GM18526 (cell line): Measurements from ENCODE around the gene CLTCL1.

Source experiments
- POLR2A ChIP-seq: IDR thresholded peaks from 3 replicates; pipeline ENCODE4 v1.6.1; 2011; ENCODE audit not compliant: insufficient read length; ENCODE audit errors: extremely low read depth

Gene CLTCL1

GRCh38 chr22:19195796-19196731 lies 95.5 kb downstream of the CLTCL1 start:
- TF ChIP-seq POLR2A, result no peak

- no peak for TF ChIP-seq POLR2A
These were observed 96.6 kb downstream of the CLTCL1 start for GRCh38 chr22:19194766-19195536.

DNA sequence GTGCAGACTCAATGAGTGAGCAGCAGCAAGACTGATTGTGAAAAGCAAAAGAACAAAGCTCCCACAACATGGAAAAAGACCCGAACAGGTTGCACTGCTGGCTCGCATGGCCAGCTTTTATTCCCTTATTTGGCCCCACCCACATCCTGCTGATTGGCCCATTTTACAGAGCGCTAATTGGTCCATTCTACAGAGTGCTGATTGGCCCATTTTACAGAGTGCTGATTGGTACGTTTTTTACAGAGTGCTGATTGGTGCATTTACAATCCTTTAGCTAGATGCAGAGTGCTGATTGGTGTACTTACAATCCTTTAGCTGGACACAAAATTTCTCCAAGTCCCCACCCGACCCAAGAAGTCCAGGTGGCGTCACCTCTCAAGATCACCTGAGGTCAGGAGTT lies 97.6 kb downstream of the CLTCL1 start:
- TF ChIP-seq POLR2A, result no peak

- no peak for TF ChIP-seq POLR2A
These were observed 103.6 kb downstream of the CLTCL1 start for GRCh38 chr22:19187716-19188563.

DNA sequence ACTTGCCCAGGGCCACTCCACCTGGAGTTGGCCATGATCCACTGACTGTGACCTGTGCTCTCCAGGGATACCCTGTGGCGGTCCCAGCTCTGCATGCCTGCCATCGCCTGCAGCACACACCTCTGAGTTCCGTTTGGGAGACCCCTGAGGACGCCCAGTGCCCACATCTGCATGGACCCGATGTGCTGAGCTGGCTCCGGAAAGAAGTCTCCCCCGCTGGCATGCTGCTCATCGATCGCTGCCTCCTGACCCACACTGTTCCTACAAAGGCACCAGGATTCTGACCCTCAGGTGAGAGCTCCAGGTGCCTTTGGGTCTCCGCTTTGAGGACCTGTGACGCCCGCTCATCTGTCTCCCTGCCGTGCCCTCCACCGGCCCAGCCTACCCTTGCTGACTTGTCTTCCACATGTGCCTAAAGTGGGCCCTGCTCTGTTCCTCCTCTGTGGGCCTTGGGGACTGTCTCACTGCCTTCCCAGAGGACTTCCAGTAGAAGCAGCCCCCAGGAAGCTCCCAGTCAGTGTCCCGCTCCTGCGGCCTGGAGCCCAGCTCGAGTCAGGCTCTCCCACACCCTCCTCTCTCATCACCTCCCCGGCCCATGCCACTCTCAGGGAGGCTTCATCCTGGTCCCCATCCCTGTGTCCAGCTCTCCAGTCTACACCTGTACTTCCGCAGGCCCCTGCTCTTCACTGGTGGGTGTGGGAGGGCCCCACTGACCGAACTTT lies 107.1 kb downstream of the CLTCL1 start:
- no peak for TF ChIP-seq POLR2A

- no peak for TF ChIP-seq POLR2A
These were observed 108.3 kb downstream of the CLTCL1 start for GRCh38 chr22:19183216-19183615.

DNA sequence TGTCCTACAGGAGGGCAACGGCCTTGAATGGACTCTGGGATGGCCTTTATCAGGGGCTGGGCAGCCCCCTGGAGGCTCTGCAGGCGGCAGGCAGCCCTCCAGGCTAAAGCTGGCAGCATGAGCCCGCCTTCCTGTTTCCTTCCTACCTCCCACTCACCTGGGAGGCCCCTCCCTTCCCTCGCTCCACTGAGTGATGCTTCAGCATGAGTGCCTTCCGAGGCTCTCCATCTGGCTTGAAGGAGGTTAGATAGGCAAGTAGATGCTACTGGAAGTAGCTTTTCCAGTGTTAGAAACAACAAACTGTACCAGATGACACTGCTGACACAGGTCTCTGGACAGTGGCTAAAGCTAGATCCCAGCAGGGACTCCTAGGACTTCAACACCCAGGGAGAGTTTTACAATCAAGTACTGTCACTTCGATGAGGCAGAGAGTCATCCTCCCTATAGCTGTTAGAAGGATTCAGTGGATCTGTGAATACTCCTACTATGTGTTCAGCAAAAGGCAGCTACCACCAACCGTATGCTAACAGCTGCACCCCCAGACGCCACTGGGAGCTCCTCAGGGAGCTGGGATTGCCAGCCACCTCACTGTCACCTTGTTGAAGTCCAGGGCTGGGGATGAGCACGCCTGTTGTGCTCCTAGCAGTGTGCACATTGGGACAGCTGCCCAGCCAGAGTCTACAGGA lies 108.9 kb downstream of the CLTCL1 start:
- TF ChIP-seq POLR2A, result no peak

DNA sequence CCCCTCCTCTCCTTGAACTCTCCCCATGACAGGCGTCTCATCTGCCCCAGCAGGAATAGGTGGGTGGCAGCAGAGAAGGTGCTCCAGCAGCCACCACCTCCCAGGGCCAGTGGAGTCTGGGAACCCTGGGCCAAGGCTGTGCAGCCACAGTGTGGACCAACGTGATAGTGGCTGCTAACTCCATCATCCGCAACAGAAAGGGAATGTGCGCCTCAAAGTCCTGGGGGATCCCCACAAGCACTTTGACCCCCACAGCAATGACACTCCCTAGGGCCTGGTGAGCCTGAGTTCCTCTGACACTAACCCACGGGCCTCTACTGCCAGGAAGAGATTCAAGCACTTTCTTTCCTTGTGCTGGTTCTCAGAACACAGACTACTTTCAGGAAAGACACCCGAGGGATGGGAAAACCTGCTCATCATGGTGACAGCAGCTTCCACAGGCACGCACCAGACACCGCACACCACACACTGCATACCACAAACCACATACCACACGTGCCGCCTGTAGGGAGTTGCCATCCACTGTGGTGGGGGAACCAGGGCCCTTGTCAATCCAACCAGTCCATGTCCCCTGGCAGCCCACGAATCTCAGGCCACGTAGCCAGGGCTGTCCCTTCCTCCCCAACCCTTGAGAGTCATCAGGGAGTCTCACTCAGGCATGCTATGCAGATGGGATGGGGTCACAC lies 109.6 kb downstream of the CLTCL1 start:
- no peak for TF ChIP-seq POLR2A

- TF ChIP-seq POLR2A, result no peak
These were observed 110.6 kb downstream of the CLTCL1 start for GRCh38 chr22:19180740-19181410.

DNA sequence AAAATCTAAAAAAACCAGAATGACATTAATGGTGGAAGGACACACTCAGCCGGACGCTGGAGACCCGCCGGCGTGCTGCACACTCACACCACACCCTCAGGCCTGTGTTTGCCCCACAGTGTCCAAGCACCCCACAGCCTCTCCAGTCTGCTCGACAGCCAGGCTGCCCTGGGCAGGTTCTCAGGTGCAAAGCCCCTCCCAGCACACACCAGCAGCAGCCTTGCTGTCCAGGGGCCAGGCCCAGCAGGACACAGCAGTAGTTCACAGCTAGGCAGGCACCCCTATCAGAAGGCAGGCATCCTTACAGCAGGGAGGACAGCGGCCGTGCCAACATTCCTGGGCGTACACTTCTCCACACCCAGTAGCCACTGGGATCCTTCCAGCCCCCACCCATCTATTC lies 111.3 kb downstream of the CLTCL1 start:
- no peak for TF ChIP-seq POLR2A

- TF ChIP-seq POLR2A, result no peak
These were observed 111.9 kb downstream of the CLTCL1 start for GRCh38 chr22:19179497-19180048.

DNA sequence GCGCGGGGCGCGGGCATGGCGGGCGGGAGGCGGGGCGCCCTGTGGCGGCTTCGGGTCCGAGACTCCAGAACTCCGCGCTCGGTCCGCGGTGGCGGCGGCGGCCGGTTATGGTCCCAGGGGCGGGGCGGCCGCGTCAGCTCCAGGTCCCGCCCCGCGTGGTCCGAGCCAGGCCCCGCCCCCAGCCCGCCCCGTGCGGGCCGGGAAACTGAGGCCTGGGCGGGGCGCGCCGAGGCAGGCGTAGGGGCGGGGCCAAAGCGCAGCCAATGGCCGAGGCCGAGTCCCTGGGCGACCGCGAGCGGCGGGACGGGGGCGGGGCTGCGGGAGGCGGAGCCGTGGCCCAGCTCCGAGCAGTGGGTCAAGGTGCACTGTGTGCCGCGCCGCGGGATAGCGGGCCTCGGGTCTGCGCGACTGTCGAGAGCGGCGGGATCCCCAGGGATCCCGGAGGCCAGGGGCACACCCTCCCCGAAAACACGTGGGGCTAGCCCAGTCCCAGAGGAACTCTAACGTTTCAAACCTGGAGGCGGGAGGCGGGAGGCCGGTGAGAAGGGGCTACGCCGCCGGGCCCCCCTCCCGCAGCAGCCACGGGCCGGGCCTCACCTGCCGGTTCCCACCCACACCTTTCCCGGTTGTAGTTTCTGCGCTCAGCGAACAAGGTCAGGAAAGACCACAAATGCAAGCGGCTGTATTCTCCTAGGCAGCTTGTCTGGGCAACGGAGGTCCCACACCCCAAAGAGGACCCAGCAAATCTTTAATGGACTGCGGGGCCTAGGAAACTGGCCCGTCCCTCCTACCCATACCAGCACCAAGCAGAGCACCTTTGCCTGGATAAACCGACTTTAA lies 112.6 kb downstream of the CLTCL1 start, which contains the start of gene SLC25A1:
Gene SLC25A1 (minus strand): TSS at position 80 of the 840 bp plus-strand sequence. CDS start 63 bp downstream, at position 17.
- peak; percentile 32 for TF ChIP-seq POLR2A
